Measurements from ENCODE around the gene CD6.

GRCh38 chr11:60953781-60954180, 17.7 kb upstream of the CD6 start:
- no peak for TF ChIP-seq CTCF (IDR thresholded peaks at IDR 0.05)
- TF ChIP-seq POLR2A (IDR thresholded peaks at IDR 0.05) = no peak

Measured in ovary (tissue), 3 donors.